MM.1S (cell line): ENCODE measurements around the gene FBXL12.
A peak's percentile ranks its signal among the peaks of the same experiment; 100 is the strongest.
"Not testable (repeated sequence)": the region's sequence is repeated elsewhere in the genome, so short reads cannot be mapped to it uniquely, and the experiment has no call there.

Experiments
- DNase-seq: peaks from one replicate; pipeline ENCODE4 v3.0.0-alpha.2; 2015
- H2AFZ ChIP-seq: fragments of 300-600 bp; sonication (generic); 2 replicates; pipeline ENCODE4 v1.6.0; 2016; ENCODE audit warnings: antibody characterized with exemption, low read length
- H3F3A ChIP-seq: fragments of 300-600 bp; sonication (generic); 2 replicates; pipeline ENCODE4 v1.6.1; 2016; ENCODE audit warnings: mild to moderate bottlenecking, antibody characterized with exemption, low read length, moderate library complexity, mixed read lengths; ENCODE audit not compliant: insufficient read depth
- H3K27ac ChIP-seq: fragments of 300-600 bp; sonication (generic); 2 replicates; pipeline ENCODE4 v1.5.1; 2016; ENCODE audit warnings: mild to moderate bottlenecking, low read length
- H3K27me3 ChIP-seq: fragments of 300-600 bp; sonication (generic); replicated peaks from 2 replicates; pipeline ENCODE4 v1.6.0; 2016; ENCODE audit warnings: low read length; ENCODE audit not compliant: insufficient read depth
- H3K36me3 ChIP-seq: fragments of 300-600 bp; sonication (generic); replicated peaks from 2 replicates; pipeline ENCODE4 v1.6.1; 2016; ENCODE audit warnings: mild to moderate bottlenecking, low read length, mixed read lengths; ENCODE audit not compliant: insufficient read depth
- H3K4me1 ChIP-seq: fragments of 300-600 bp; sonication (generic); 2 replicates; pipeline ENCODE4 v1.6.1; 2016; ENCODE audit warnings: low read length, mixed read lengths
- H3K4me2 ChIP-seq: fragments of 300-600 bp; sonication (generic); 2 replicates; pipeline ENCODE4 v1.6.0; 2016; ENCODE audit warnings: low read depth, low read length
- H3K4me3 ChIP-seq: fragments of 300-600 bp; sonication (generic); 2 replicates; pipeline ENCODE4 v1.5.1; 2016; ENCODE audit warnings: low read length, mixed read lengths
- H3K79me2 ChIP-seq: fragments of 300-600 bp; sonication (generic); 2 replicates; pipeline ENCODE4 v1.6.1; 2016; ENCODE audit warnings: mixed run types, low read length, mixed read lengths
- H3K9ac ChIP-seq: fragments of 300-600 bp; sonication (generic); 2 replicates; pipeline ENCODE4 v1.6.1; 2016; ENCODE audit warnings: low read length, mixed read lengths
- H3K9me2 ChIP-seq: fragments of 300-600 bp; sonication (generic); replicated peaks from 2 replicates; pipeline ENCODE4 v1.6.1; 2016; ENCODE audit warnings: mild to moderate bottlenecking, low read length, mixed read lengths; ENCODE audit not compliant: insufficient read depth
- H3K9me3 ChIP-seq: fragments of 300-600 bp; sonication (generic); replicated peaks from 2 replicates; pipeline ENCODE4 v1.6.1; 2016; ENCODE audit warnings: mild to moderate bottlenecking, low read length, mixed read lengths; ENCODE audit not compliant: insufficient read depth
- H4K20me1 ChIP-seq: fragments of 300-600 bp; sonication (generic); 2 replicates; pipeline ENCODE4 v1.6.1; 2016; ENCODE audit warnings: mild to moderate bottlenecking, low read length, moderate library complexity, mixed read lengths; ENCODE audit not compliant: insufficient read depth
- CTCF ChIP-seq: fragments of 300-600 bp; sonication (generic); IDR thresholded peaks from 2 replicates; pipeline ENCODE4 v1.5.1; 2016; ENCODE audit warnings: antibody characterized with exemption, low read length, mixed read lengths
- EZH2 ChIP-seq: fragments of 300-600 bp; sonication (generic); optimal IDR thresholded peaks from 2 replicates; pipeline ENCODE3; 2017; ENCODE audit warnings: low read depth, mild to moderate bottlenecking, antibody characterized with exemption, low read length, mixed read lengths
- EZH2phosphoT487 ChIP-seq: fragments of 300-600 bp; sonication (generic); IDR thresholded peaks from 2 replicates; pipeline ENCODE4 v1.6.1; 2018; ENCODE audit warnings: antibody characterized with exemption, low read length

The FBXL12 gene

GRCh38 chr19:9848762-9849161 is 29.9 kb upstream of the FBXL12 start:
- Histone ChIP-seq H3K4me2 (no peak overlapping the region), H4K20me1 (no peaks in the 10 kb centered on the region), H3K9ac (no peak overlapping the region), H3K27me3 (no peaks in the 10 kb centered on the region), H3K9me3 (no peaks in the 10 kb centered on the region), H3K79me2 (peaks cover 18% of the 10 kb centered on the region), H3K9me2 (no peaks in the 10 kb centered on the region), H3K4me1 (no peaks in the 10 kb centered on the region), H3K4me3 (no peak overlapping the region), H3K36me3 (no peaks in the 10 kb centered on the region), H3K27ac (no peak overlapping the region), H2AFZ (no peak overlapping the region), H3F3A (no peaks in the 10 kb centered on the region)
- TF ChIP-seq EZH2: no peak
- no peak for DNase-seq

GRCh38 chr19:9848060-9848459 is 29.2 kb upstream of the FBXL12 start:
- no peak overlapping the region for H2AFZ ChIP-seq
- H3K9me3 ChIP-seq: no peaks in the 10 kb centered on the region
- peaks cover 22% of the 10 kb centered on the region for H3K79me2 ChIP-seq
- no peaks in the 10 kb centered on the region for H3K36me3 ChIP-seq
- TF ChIP-seq EZH2phosphoT487 (no peak), EZH2 (no peak), CTCF (peak; percentile 53)
- no peak overlapping the region for H3K4me2 ChIP-seq
- H3K4me3 ChIP-seq: no peak overlapping the region
- H3F3A ChIP-seq: no peaks in the 10 kb centered on the region
- no peaks in the 10 kb centered on the region for H3K4me1 ChIP-seq
- H3K9me2 ChIP-seq: no peaks in the 10 kb centered on the region
- H3K27me3 ChIP-seq: no peaks in the 10 kb centered on the region
- H3K27ac ChIP-seq: no peak overlapping the region
- H4K20me1 ChIP-seq: no peaks in the 10 kb centered on the region
- H3K9ac ChIP-seq: no peak overlapping the region
- peak; percentile 23 for DNase-seq

- peaks cover 31% of the 10 kb centered on the region for H3K79me2 ChIP-seq
- no peak overlapping the region for H2AFZ ChIP-seq
- DNase-seq: no peak
- no peaks in the 10 kb centered on the region for H3K36me3 ChIP-seq
- no peaks in the 10 kb centered on the region for H3K4me1 ChIP-seq
- no peak overlapping the region for H3K9ac ChIP-seq
- TF ChIP-seq EZH2 (no peak), EZH2phosphoT487 (no peak), CTCF (no peak; the same call in 1 of the 2 replicates)
- H3K27me3 ChIP-seq: no peaks in the 10 kb centered on the region
- no peaks in the 10 kb centered on the region for H4K20me1 ChIP-seq
- H3K9me3 ChIP-seq: no peaks in the 10 kb centered on the region
- no peak overlapping the region for H3K4me2 ChIP-seq
- no peak overlapping the region for H3K4me3 ChIP-seq
- H3F3A ChIP-seq: no peaks in the 10 kb centered on the region
- no peaks in the 10 kb centered on the region for H3K9me2 ChIP-seq
- no peak overlapping the region for H3K27ac ChIP-seq
Measured at GRCh38 chr19:9847087-9847671, 28.3 kb upstream of the FBXL12 start.

GRCh38 chr19:9843626-9844273 is 24.9 kb upstream of the FBXL12 start:
- peaks cover 55% of the 10 kb centered on the region for H3K79me2 ChIP-seq
- not testable (repeated sequence) for H3K9me3 ChIP-seq, H3K9ac ChIP-seq, H3K27me3 ChIP-seq, DNase-seq, H3K4me2 ChIP-seq, H4K20me1 ChIP-seq, H2AFZ ChIP-seq, H3K4me3 ChIP-seq, H3K9me2 ChIP-seq, H3K36me3 ChIP-seq, H3K4me1 ChIP-seq, H3K27ac ChIP-seq, H3F3A ChIP-seq
